Uterus (tissue), 4 donors: ENCODE results near the gene GLRX. TPM values are rescaled to one million over a fixed set of nuclear protein-coding genes. Genes with fewer than 3 reads are reported as not detected.

ENCODE experiments used
- DNase-seq, 2 donors: peaks; one replicate each; pipeline ENCODE4 v3.0.0-alpha.2; 2019 to 2020
- H3K27ac ChIP-seq, 2 donors: fragments of 200-600 bp; sonication (generic); 1 replicate in 1 of 2; 2 replicates in 1 of 2; pipeline ENCODE4 v1.5.1; 2016 to 2018
- H3K27me3 ChIP-seq, 2 donors: fragments of 200-600 bp; sonication (generic); one replicate each; pipeline ENCODE4 v1.5.1; 2018 to 2019; ENCODE audit warnings: control low read depth in 1 of 2
- H3K36me3 ChIP-seq, 2 donors: fragments of 200-600 bp; sonication (generic); one replicate each; pipeline ENCODE4 v1.5.1; 2019; ENCODE audit warnings: control low read depth in 1 of 2
- H3K4me1 ChIP-seq, 2 donors: fragments of 200-600 bp; sonication (generic); one replicate each; pipeline ENCODE4 v1.5.1; 2018 to 2019; ENCODE audit warnings: control low read depth in 1 of 2
- H3K4me3 ChIP-seq, 2 donors: fragments of 200-600 bp; sonication (generic); 1 replicate in 1 of 2; 2 replicates in 1 of 2; pipeline ENCODE4 v1.5.1; 2018 to 2019; ENCODE audit warnings: mild to moderate bottlenecking in 1 of 2
- H3K9me3 ChIP-seq, 2 donors: fragments of 200-600 bp; sonication (generic); one replicate each; pipeline ENCODE4 v1.5.1; 2019; ENCODE audit warnings: control low read depth in 1 of 2
- CTCF ChIP-seq, 4 experiments: fragments of 200-600 bp in 2 of 4; fragments of 450-650 bp in 2 of 4; sonication (generic) in 2 of 4; IDR thresholded peaks; one replicate each; pipeline ENCODE4 v1.5.1; 2016 to 2019; ENCODE audit warnings: antibody characterized with exemption in 4 of 4, mild to moderate bottlenecking in 2 of 4, moderate library complexity in 1 of 4
- POLR2A ChIP-seq, 2 donors: fragments of 450-650 bp; IDR thresholded peaks; one replicate each; pipeline ENCODE4 v1.6.1; 2016; ENCODE audit warnings: antibody characterized with exemption in 2 of 2, mild to moderate bottlenecking in 1 of 2, moderate library complexity in 1 of 2
- intact Hi-C: fragments of 100-400 bp; cut with DNase I; formaldehyde crosslinking; loops from one replicate; pipeline ENCODE4 v1.15.1; 2023; ENCODE audit warnings: low total_unique reads
- total RNA-seq, 4 donors: library from RNA; depleted of rRNA in 3 of 4; stranded (reverse); fragments of >200 nt in 3 of 4; gene quantifications; one replicate each; pipeline versions ENCODE4 v1.1.0 to v1.2.4, GENCODE V29; 2014 to 2023
- donor health status: DM: yes; HTN: yes; CAD: no.

The GLRX gene
- total RNA-seq, 4 donors from 2014 or later, result 13.0 to 98.8 (median 15.5) TPM

- no peak overlapping the region for H3K4me3 ChIP-seq
- H3K4me1 ChIP-seq, result peaks cover 0 to 8% of the 10 kb centered on the region in 2 donors
- intact Hi-C loops, result no loop called here
- H3K27ac ChIP-seq, result peak overlapping the region; percentile 85 to 89
- DNase-seq, result no peak
- no peaks in the 10 kb centered on the region for H3K36me3 ChIP-seq
- no peaks in the 10 kb centered on the region for H3K9me3 ChIP-seq
- H3K27me3 ChIP-seq, result no peaks in the 10 kb centered on the region
- no peak for TF ChIP-seq CTCF (IDR thresholded peaks at IDR 0.05)
- TF ChIP-seq POLR2A (IDR thresholded peaks at IDR 0.05), result no peak
Measured at GRCh38 chr5:95824747-95825146, 2.2 kb upstream of the GLRX start.

GRCh38 chr5:95823738-95824609, 1.4 kb upstream of the GLRX start:
- no peaks in the 10 kb centered on the region for H3K36me3 ChIP-seq
- intact Hi-C loops, result no loop called here
- no peaks in the 10 kb centered on the region for H3K9me3 ChIP-seq
- H3K27me3 ChIP-seq, result no peaks in the 10 kb centered on the region
- peak; percentile 75 to 86 for DNase-seq
- H3K4me1 ChIP-seq, result peaks cover 0 to 8% of the 10 kb centered on the region in 2 donors
- peak overlapping the region; percentile 1 to 57 for H3K4me3 ChIP-seq
- H3K27ac ChIP-seq, result peak overlapping the region; percentile 85 to 89
- TF ChIP-seq POLR2A (IDR thresholded peaks at IDR 0.05) (peak in 1 of 2 donors; percentile 47), CTCF (IDR thresholded peaks at IDR 0.05) (no peak)

GRCh38 chr5:95823218-95823737, 752 bp upstream of the GLRX start:
- Histone ChIP-seq H3K4me3 (peak overlapping the region; percentile 55 to 57), H3K27ac (peak overlapping the region; percentile 85 to 89), H3K4me1 (peaks cover 0 to 8% of the 10 kb centered on the region in 2 donors), H3K9me3 (no peaks in the 10 kb centered on the region), H3K27me3 (no peaks in the 10 kb centered on the region), H3K36me3 (no peaks in the 10 kb centered on the region)
- intact Hi-C loops, result no loop called here
- no peak for DNase-seq
- no peak for TF ChIP-seq CTCF (IDR thresholded peaks at IDR 0.05)

GRCh38 chr5:95822043-95822541, 434 bp downstream of the GLRX start:
- no peaks in the 10 kb centered on the region for H3K36me3 ChIP-seq
- H3K4me3 ChIP-seq, result peak overlapping the region; percentile 55 to 57
- TF ChIP-seq CTCF (IDR thresholded peaks at IDR 0.05) (no peak), POLR2A (IDR thresholded peaks at IDR 0.05) (no peak)
- peak; percentile 48 to 57 for DNase-seq
- intact Hi-C loops, result no loop called here
- peak overlapping the region; percentile 85 to 89 for H3K27ac ChIP-seq
- H3K27me3 ChIP-seq, result no peaks in the 10 kb centered on the region
- peaks cover 0 to 8% of the 10 kb centered on the region in 2 donors for H3K4me1 ChIP-seq
- H3K9me3 ChIP-seq, result no peaks in the 10 kb centered on the region
